Fibroblast of the conjunctiva (primary cell): ENCODE results near the gene TEP1.
A peak's percentile ranks its signal among the peaks of the same experiment; 100 is the strongest.
"Not testable (repeated sequence)": the region's sequence is repeated elsewhere in the genome, so short reads cannot be mapped to it uniquely, and the experiment has no call there.

ENCODE experiments used
- DNase-seq: peaks from one replicate; pipeline ENCODE4 v3.0.0-alpha.2; 2010; ENCODE audit warnings: low read depth

TEP1 gene

DNA sequence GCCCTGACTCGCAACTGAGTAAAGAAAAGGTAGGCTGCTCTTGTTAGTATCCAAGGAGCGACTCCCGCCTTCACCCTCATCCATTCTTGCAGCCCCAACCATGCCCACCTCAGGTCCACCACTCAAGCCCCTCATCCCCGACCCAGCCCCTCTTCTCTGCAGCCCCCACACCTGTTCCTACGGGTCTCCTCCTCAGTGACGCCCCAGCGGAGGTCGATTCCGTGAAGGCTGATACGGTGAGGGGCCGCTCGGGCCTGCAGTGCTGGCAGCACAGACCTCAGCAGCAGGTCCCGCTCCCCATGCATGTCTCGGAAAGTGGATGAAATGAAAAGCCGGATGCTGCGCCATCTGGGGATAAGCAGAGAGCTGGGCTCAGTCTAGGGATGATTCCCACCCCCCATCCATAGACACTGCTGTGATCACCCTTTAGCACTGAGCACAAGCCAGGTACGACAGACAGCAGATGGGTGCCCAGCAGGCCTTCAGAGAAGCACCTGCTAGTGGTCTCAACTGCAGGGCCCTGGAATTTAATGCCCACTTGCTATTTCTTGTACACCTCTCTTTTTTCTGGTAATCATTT lies 26.9 kb downstream of the TEP1 start:
- DNase-seq = no peak

- no peak for DNase-seq
Observed at GRCh38 chr14:20384886-20385285, 28.4 kb downstream of the TEP1 start.

GRCh38 chr14:20384321-20384720 lies 29.0 kb downstream of the TEP1 start:
- no peak for DNase-seq

DNA sequence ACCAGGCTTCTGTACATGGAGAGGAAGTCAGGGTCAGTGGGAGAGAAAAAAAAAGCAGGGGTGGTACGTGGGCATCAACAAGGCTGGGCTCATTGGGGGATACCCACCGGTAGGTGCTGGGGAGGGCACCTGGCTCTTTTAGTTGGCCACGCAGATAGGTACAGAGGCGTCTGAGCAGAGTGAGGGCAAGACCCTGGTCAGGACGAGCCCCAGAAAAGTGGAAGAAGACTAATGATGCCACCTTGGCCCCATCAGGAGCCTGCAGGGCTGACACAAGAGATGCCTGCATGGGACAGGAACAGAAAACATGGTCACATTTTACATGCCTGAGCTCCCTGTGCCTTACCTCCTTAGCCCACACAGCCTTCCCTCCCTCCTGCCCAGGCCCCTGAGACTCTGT lies 29.7 kb downstream of the TEP1 start:
- no peak for DNase-seq

GRCh38 chr14:20383032-20383431 lies 30.3 kb downstream of the TEP1 start:
- DNase-seq = no peak

GRCh38 chr14:20382526-20382925 lies 30.8 kb downstream of the TEP1 start:
- no peak for DNase-seq

- DNase-seq = no peak
Observed at GRCh38 chr14:20381341-20381740, 32.0 kb downstream of the TEP1 start.

- DNase-seq = no peak
Observed at GRCh38 chr14:20380681-20381080, 32.6 kb downstream of the TEP1 start.

GRCh38 chr14:20379743-20380142 lies 33.6 kb downstream of the TEP1 start:
- no peak for DNase-seq

DNA sequence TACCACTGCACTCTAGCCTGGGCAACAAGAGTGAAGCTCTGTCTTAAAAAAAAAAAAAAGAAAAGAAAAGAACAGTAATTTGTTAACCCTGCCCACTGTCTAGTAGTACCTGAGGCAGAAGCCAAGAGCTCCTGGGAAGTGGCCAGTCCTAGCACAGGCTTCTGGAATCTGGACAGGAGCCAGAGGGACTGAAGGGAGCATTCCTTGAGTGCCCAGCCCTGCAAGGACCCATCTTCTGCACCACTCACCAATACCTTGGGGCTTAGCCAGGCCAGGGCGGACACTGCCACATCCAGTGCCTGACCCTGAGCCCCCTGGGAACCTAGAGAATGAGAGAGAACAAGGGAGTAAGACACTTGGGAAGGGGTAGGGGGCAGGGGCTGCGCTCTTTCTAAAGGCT lies 36.1 kb downstream of the TEP1 start:
- no peak for DNase-seq

DNA sequence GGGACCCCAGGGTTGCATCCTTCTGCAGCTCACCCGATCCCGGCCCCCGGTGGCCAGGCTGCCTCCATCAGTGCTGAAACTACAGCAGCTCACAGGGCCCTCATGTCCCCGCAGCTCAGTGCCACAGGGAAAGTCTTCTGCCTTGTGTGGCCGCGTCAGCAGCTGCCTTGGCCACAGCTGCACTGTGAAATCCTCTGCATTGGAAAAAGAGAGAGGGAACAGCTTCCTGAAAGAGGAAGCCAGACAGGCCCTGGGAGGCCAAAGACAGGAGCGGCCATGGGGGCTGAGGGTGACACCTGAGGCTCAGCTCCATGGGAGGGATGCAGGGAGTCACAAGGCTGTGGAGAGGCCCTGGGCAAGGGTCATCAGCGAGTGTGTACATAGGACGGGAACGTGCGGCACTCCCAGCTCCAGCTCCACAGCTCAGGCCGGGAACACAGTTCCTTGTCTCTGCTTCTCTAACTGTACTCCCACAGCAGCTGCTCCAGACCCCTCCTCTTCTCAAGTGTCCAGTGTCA lies 37.2 kb downstream of the TEP1 start:
- DNase-seq = no peak

DNA sequence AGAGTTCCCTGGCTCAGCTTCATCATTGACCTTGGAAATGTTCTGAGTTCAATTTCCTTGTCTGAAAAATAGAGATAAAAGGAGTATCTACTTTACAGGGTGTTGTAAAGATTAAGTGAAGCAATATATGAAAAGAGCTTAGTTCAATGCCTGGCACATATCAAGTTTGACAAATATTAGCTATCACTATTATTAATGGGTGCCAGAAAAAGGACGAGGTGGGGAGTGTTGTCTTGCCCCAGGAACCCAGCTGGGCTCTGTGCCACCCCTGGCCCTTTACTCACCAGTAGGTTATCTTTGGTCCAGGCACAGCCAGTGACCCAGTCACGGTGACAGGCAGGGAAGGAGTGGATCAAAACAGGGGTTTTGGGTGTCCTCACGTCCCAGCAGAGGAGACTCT lies 37.8 kb downstream of the TEP1 start:
- DNase-seq = no peak

- no peak for DNase-seq
Observed at GRCh38 chr14:20372796-20373195, 40.5 kb downstream of the TEP1 start.

GRCh38 chr14:20365928-20366327 lies 47.4 kb downstream of the TEP1 start:
- DNase-seq = no peak

GRCh38 chr14:20358474-20358873 lies 54.8 kb downstream of the TEP1 start:
- DNase-seq = not testable (repeated sequence)

DNA sequence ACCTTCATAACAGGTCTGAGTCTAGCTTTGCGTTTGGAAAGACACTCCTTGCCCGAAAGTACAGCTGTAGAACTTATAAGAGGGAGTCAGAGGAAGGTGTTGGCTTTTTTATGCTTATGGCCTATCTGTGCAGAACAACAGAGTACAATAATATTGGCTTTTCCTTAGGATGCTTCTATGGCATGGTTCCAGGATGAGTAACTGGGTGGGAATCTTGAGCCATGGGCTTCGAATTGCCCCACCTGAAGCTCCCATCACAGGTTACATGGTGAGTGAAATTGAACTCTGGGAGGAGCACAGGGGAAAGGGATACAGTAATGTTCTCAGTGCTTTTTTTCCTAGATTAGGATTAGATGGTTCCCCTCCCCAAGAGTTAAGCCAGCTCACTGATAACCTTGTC lies 56.9 kb downstream of the TEP1 start:
- DNase-seq = no peak

DNA sequence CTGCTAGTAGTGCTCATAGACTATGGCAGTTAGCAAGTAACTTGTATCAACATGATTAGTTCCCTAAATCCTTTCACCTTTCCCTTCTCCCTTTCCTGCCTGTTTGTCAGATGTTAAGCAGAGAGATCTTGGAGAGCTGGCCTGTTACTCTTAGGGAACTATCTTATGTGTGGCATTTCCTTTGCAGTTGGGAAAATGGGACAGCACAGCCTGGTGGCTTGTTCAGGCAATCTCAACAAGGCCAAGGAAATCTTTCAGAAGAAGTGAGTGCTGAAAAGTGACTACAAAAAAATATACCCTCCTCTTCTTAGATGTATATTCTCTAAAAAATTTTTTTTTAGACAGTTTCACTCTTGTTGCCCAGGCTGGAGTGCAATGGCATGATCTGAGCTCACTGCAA lies 62.4 kb downstream of the TEP1 start:
- no peak for DNase-seq

DNA sequence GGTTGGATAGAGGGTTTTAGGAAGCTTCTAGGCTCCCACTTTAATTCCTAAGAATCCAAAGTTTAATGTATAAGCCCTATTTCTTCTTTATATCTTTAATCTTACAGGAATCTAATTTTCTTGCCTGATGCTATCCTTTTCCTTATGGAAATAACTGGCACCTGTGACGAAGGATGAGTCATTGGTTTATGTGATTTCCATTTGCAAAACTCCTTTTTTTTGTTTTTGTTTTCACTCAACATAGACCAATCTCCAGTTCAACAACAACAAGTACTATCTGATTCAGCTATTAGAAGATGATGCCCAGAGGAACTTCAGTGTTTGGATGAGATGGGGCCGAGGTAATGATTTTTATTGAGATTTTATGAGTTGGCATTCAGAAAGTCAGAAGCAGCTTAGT lies 63.0 kb downstream of the TEP1 start:
- no peak for DNase-seq

DNA sequence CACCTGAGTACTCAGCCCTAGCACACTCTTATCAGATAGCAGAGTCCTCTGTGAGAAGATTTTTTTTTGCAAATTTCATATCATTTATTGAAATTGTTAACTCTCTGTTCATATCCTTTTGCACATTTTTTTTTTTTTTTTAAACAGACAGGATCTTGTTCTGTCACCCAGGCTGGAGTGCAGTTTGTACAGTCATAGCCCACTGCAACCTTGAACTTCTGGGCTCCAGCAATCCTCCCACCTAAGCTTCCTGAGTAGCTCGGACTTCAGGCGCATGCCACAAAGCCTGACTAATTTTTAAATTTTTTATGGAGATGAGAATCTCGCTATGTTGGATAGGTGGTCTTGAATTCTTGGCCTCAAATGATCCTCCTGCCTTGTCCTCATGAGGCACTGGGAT lies 65.6 kb downstream of the TEP1 start:
- no peak for DNase-seq

- no peak for DNase-seq
Observed at GRCh38 chr14:20346713-20347112, 66.6 kb downstream of the TEP1 start.

DNA sequence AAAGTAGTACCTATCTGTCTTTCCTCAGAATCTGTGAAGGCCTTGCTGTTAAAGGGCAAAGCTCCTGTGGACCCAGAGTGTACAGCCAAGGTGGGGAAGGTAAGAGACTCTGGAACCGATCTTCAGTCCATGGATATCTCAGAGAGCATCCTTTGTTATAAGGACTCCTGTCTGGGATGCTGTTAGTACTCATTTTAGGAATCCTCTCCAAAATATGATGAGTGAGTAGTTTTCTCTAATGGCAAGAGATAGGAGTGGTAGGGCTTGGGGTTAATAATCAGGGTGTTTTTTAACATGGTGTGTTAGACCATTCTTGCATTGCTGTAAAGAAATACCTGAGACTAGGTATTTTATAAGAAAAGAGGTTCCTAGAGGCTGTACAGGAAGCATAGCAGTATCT lies 67.9 kb downstream of the TEP1 start:
- no peak for DNase-seq

DNA sequence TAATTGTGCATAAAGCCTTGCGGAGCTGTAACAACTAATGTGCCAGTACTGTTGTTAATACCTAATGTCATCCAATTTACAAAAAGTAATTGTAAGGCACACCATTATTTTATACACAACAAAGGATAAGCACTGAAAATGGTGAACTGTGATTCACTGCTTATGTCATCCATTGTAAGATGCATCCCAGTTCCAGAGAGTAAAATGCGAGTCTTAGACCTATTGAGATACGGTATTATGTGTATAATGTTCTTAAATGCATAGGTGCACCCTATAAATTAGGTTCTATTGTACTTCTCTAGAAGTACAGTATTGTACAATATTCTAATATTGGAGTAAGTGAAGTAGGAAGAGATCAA lies 69.5 kb downstream of the TEP1 start:
- DNase-seq = peak; percentile 21

DNA sequence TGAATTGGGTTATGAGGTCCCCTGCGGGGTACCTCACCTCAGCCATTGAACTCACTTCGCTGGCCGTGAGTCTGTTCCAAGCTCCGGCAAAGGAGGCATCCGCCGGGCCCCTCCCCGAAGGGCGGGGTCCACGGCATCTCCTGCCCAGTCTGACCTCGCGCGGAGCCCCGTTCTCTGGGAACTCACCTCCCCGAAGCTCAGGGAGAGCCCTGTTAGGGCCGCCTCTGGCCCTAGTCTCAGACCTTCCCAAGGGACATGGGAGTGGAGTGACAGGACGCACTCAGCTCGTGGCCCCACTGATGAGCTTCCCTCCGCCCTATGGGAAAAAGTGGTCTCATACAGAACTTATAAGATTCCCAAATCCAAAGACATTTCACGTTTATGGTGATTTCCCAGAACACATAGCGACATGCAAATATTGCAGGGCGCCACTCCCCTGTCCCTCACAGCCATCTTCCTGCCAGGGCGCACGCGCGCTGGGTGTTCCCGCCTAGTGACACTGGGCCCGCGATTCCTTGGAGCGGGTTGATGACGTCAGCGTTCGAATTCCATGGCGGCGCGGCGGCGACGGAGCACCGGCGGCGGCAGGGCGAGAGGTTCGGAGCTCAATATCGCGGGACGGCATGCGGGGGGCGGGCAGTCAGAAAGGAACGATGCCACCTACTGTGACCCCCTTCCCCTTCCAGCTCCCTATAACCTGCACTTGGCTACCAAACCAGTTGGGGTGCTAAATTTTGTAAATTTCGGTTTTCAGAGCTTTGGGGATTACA lies 70.0 kb downstream of the TEP1 start, which contains the start of gene PARP2:
TSS of gene PARP2 (plus strand) at position 544 of the 770 bp plus-strand sequence. CDS start at position 551, 7 bp downstream.
- DNase-seq = peak; percentile 100

GRCh38 chr14:20341646-20342045 lies 71.7 kb downstream of the TEP1 start:
- DNase-seq = no peak
